Spinal cord (tissue), 10 donors: ENCODE data around the gene CDK5RAP1. TPM values are rescaled to one million over a fixed set of nuclear protein-coding genes. Genes with fewer than 3 reads are reported as not detected.

Source experiments
- DNase-seq, 6 donors: peaks; one replicate each; pipeline versions ENCODE4 v3.0.0 to v3.0.0-alpha.2; 2013 to 2015; ENCODE audit warnings: low spot score in 6 of 6, low read depth in 4 of 6
- H3K27ac ChIP-seq: one replicate; pipeline ENCODE4 v1.5.1; 2013; ENCODE audit warnings: low read depth, low read length, control low read depth
- H3K27me3 ChIP-seq: one replicate; pipeline ENCODE4 v1.6.1; 2013; ENCODE audit warnings: low read length; ENCODE audit not compliant: control insufficient read depth, insufficient read depth
- H3K36me3 ChIP-seq: one replicate; pipeline ENCODE4 v1.6.1; 2013; ENCODE audit warnings: low read length; ENCODE audit not compliant: control insufficient read depth, insufficient read depth
- H3K4me1 ChIP-seq: one replicate; pipeline ENCODE4 v1.6.1; 2013; ENCODE audit warnings: low read length; ENCODE audit not compliant: control insufficient read depth, insufficient read depth
- H3K4me3 ChIP-seq: one replicate; pipeline ENCODE4 v1.5.1; 2013; ENCODE audit warnings: low read depth, low read length, control low read depth
- H3K9me3 ChIP-seq: one replicate; pipeline ENCODE4 v1.6.1; 2013; ENCODE audit warnings: low read length; ENCODE audit not compliant: control insufficient read depth, insufficient read depth
- WGBS: methylation state at CpG from one replicate; pipeline ENCODE4 v1.1.5; 2013; ENCODE audit warnings: missing lambda C conversion rate; ENCODE audit not compliant: insufficient coverage; 5-methylcytosine and 5-hydroxymethylcytosine counted together
- polyA plus RNA-seq, 2 donors: library from polyadenylated mRNA; unstranded; fragments of 120-200 nt; gene quantifications; one replicate each; pipeline ENCODE4 v1.2.1, GENCODE V29; 2013; ENCODE audit not compliant: insufficient read length in 2 of 2
- total RNA-seq, 2 donors: library from RNA; depleted of rRNA in 1 of 2; stranded (reverse); fragments of 120-200 nt in 1 of 2; fragments of >200 nt in 1 of 2; gene quantifications; one replicate each; pipeline versions ENCODE4 v1.2.3 to v1.2.4, GENCODE V29; 2013 to 2014
- donor health status: healthy.

Gene CDK5RAP1
- total and polyA plus RNA-seq, 4 donors, result 24.1 to 45.3 (median 39.3) TPM

- H3K4me3 ChIP-seq, result no peak overlapping the region
- no peak overlapping the region for H3K27ac ChIP-seq
- 60% methylated on average over 6 of the region's 8 CpGs for WGBS
- H3K9me3 ChIP-seq, result no peaks in the 10 kb centered on the region
- no peaks in the 10 kb centered on the region for H3K4me1 ChIP-seq
- no peaks in the 10 kb centered on the region for H3K27me3 ChIP-seq
- no peak for DNase-seq
- H3K36me3 ChIP-seq, result no peaks in the 10 kb centered on the region
Measured at GRCh38 chr20:33339515-33340058, 61.7 kb downstream of the CDK5RAP1 start.

GRCh38 chr20:33338467-33339258, 62.7 kb downstream of the CDK5RAP1 start:
- no peaks in the 10 kb centered on the region for H3K36me3 ChIP-seq
- H3K27me3 ChIP-seq, result no peaks in the 10 kb centered on the region
- no peaks in the 10 kb centered on the region for H3K9me3 ChIP-seq
- DNase-seq, result no peak
- WGBS, result 80% methylated on average over 1 of the region's 5 CpGs
- H3K4me1 ChIP-seq, result no peaks in the 10 kb centered on the region
- no peak overlapping the region for H3K27ac ChIP-seq
- H3K4me3 ChIP-seq, result no peak overlapping the region

- no peak overlapping the region for H3K27ac ChIP-seq
- H3K27me3 ChIP-seq, result no peaks in the 10 kb centered on the region
- WGBS, result 59% methylated on average over 2 of the region's 6 CpGs
- no peaks in the 10 kb centered on the region for H3K36me3 ChIP-seq
- H3K9me3 ChIP-seq, result no peaks in the 10 kb centered on the region
- no peak overlapping the region for H3K4me3 ChIP-seq
- no peak for DNase-seq
- H3K4me1 ChIP-seq, result no peaks in the 10 kb centered on the region
Measured at GRCh38 chr20:33337531-33338165, 63.7 kb downstream of the CDK5RAP1 start.

GRCh38 chr20:33337119-33337518, 64.2 kb downstream of the CDK5RAP1 start:
- no peaks in the 10 kb centered on the region for H3K27me3 ChIP-seq
- H3K9me3 ChIP-seq, result no peaks in the 10 kb centered on the region
- no peaks in the 10 kb centered on the region for H3K36me3 ChIP-seq
- DNase-seq, result no peak
- H3K27ac ChIP-seq, result no peak overlapping the region
- 86% methylated on average over 8 of the region's 8 CpGs for WGBS
- H3K4me1 ChIP-seq, result no peaks in the 10 kb centered on the region
- H3K4me3 ChIP-seq, result no peak overlapping the region

- Histone ChIP-seq H3K4me1 (no peaks in the 10 kb centered on the region), H3K36me3 (no peaks in the 10 kb centered on the region), H3K27ac (no peak overlapping the region), H3K4me3 (no peak overlapping the region), H3K9me3 (no peaks in the 10 kb centered on the region), H3K27me3 (no peaks in the 10 kb centered on the region)
- WGBS, result 91% methylated on average over 3 of the region's 3 CpGs
- no peak for DNase-seq
Measured at GRCh38 chr20:33336375-33336774, 64.9 kb downstream of the CDK5RAP1 start.

- Histone ChIP-seq H3K4me1 (no peaks in the 10 kb centered on the region), H3K27ac (no peak overlapping the region), H3K9me3 (no peaks in the 10 kb centered on the region), H3K27me3 (no peaks in the 10 kb centered on the region), H3K4me3 (no peak overlapping the region), H3K36me3 (no peaks in the 10 kb centered on the region)
- WGBS, result 63% methylated on average over 2 of the region's 3 CpGs
- no peak for DNase-seq
Measured at GRCh38 chr20:33334111-33334510, 67.2 kb downstream of the CDK5RAP1 start.

- Histone ChIP-seq H3K4me1 (no peaks in the 10 kb centered on the region), H3K27me3 (no peaks in the 10 kb centered on the region)
- 94% methylated on average over 5 of the region's 7 CpGs for WGBS
Measured at GRCh38 chr20:33333616-33334015, 67.7 kb downstream of the CDK5RAP1 start.

GRCh38 chr20:33332905-33333456, 68.3 kb downstream of the CDK5RAP1 start:
- H3K4me3 ChIP-seq, result no peak overlapping the region
- no peak for DNase-seq
- no peaks in the 10 kb centered on the region for H3K36me3 ChIP-seq
- WGBS, result 78% methylated on average over 20 of the region's 20 CpGs
- no peaks in the 10 kb centered on the region for H3K27me3 ChIP-seq
- H3K4me1 ChIP-seq, result no peaks in the 10 kb centered on the region
- no peaks in the 10 kb centered on the region for H3K9me3 ChIP-seq
- H3K27ac ChIP-seq, result no peak overlapping the region

More at GRCh38 chr20:33333616-33334015, 67.7 kb downstream of the CDK5RAP1 start:
- H3K27ac ChIP-seq, result no peak overlapping the region
- no peak overlapping the region for H3K4me3 ChIP-seq
- no peak for DNase-seq
- H3K9me3 ChIP-seq, result no peaks in the 10 kb centered on the region
- no peaks in the 10 kb centered on the region for H3K36me3 ChIP-seq

GRCh38 chr20:33328157-33329137, 72.9 kb downstream of the CDK5RAP1 start:
- Histone ChIP-seq H3K36me3 (no peaks in the 10 kb centered on the region), H3K27me3 (no peaks in the 10 kb centered on the region), H3K27ac (no peak overlapping the region), H3K4me3 (no peak overlapping the region), H3K4me1 (no peaks in the 10 kb centered on the region), H3K9me3 (no peaks in the 10 kb centered on the region)
- no peak for DNase-seq
- WGBS, result 80% methylated on average over 13 of the region's 23 CpGs
